Measurements from ENCODE around the gene DNAJA3.

GRCh38 chr16:4386451-4386805 lies 39.2 kb upstream of the DNAJA3 start:
- TF ChIP-seq CTCF (IDR thresholded peaks at IDR 0.05; ENCODE audit: low read depth, low read length) (no peak), EZH2phosphoT487 (IDR thresholded peaks at IDR 0.05; ENCODE audit: low read depth) (no peak)
